Neutrophil (primary cell): ENCODE data around the gene NDRG3.
A peak's percentile ranks its signal among the peaks of the same experiment; 100 is the strongest.

Source experiments
- H3K27ac ChIP-seq: fragments of 200-600 bp; sonication (generic); 2 replicates; pipeline ENCODE4 v1.5.1; 2016; ENCODE audit warnings: mild to moderate bottlenecking, moderate library complexity
- H3K27me3 ChIP-seq: fragments of 200-600 bp; sonication (generic); 2 replicates; pipeline ENCODE4 v1.6.0; 2016; ENCODE audit warnings: mild to moderate bottlenecking
- H3K36me3 ChIP-seq: fragments of 200-600 bp; sonication (generic); 2 replicates; pipeline ENCODE4 v1.5.1; 2017
- H3K4me1 ChIP-seq, 2 experiments: fragments of 200-600 bp in 1 of 2; sonication (generic) in 1 of 2; 1 replicate in 1 of 2; 2 replicates in 1 of 2; pipeline versions ENCODE4 v1.5.1 to v1.6.1; 2013 to 2016; ENCODE audit warnings: low read depth in 1 of 2, low read length in 1 of 2, mild to moderate bottlenecking in 1 of 2, moderate library complexity in 1 of 2; ENCODE audit not compliant: control insufficient read depth in 1 of 2, insufficient read depth in 1 of 2
- H3K4me3 ChIP-seq, 2 experiments: fragments of 200-600 bp in 1 of 2; sonication (generic) in 1 of 2; 1 replicate in 1 of 2; 2 replicates in 1 of 2; pipeline ENCODE4 v1.5.1; 2013 to 2016; ENCODE audit warnings: low read depth in 1 of 2, low read length in 1 of 2, mild to moderate bottlenecking in 1 of 2, moderate library complexity in 1 of 2
- H3K9me3 ChIP-seq: fragments of 200-600 bp; sonication (generic); 2 replicates; pipeline ENCODE4 v1.5.1; 2016
- CTCF ChIP-seq: fragments of 200-600 bp; sonication (generic); IDR thresholded peaks from 2 replicates; pipeline ENCODE4 v1.5.1; 2016; ENCODE audit warnings: antibody characterized with exemption

Gene NDRG3

GRCh38 chr20:36745927-36746659 is at the start of gene NDRG3:
NDRG3 (minus strand) TSS chr20:36746090; CDS start chr20:36721735, 24,355 bp downstream.
- Histone ChIP-seq H3K9me3 (no peaks in the 10 kb centered on the region), H3K4me1 (peaks cover 13 to 17% of the 10 kb centered on the region in 2 experiments), H3K36me3 (no peaks in the 10 kb centered on the region), H3K4me3 (peak within 1 kb of the TSS; percentile 74 to 80), H3K27me3 (peaks cover 14% of the 10 kb centered on the region), H3K27ac (peak within 1 kb of the TSS; percentile 60)
- peak; percentile 45 for TF ChIP-seq CTCF

DNA sequence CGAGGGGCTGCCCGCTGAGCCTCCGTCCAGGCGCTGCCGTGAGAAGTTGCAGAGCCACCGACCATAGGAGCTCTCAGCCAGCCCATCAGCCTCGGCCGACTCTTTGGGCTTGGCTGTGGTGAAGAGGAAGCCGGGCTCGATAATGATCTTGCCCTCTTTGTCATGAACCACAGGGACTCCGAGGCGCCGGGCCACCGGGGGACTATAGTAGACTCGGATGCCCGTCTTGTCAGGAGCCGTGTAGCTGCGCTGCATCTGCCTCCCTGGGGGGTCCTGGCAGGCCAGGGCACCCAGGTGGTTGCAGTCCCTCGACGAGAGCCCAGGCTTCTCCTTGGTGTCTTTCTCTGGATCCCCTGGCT is 48.2 kb upstream of the NDRG3 start:
- no peak overlapping the region for H3K27ac ChIP-seq

GRCh38 chr20:36793294-36794115 is 47.6 kb upstream of the NDRG3 start:
- Histone ChIP-seq H3K27me3 (no peaks in the 10 kb centered on the region), H3K4me3 (no peak overlapping the region), H3K4me1 (no peaks in the 10 kb centered on the region), H3K27ac (no peak overlapping the region), H3K9me3 (no peaks in the 10 kb centered on the region), H3K36me3 (no peaks in the 10 kb centered on the region)
- no peak for TF ChIP-seq CTCF

More for the DNA sequence above, 48.2 kb upstream of the NDRG3 start:
- no peaks in the 10 kb centered on the region for H3K36me3 ChIP-seq
- no peaks in the 10 kb centered on the region for H3K4me1 ChIP-seq
- TF ChIP-seq CTCF, result no peak
- H3K27me3 ChIP-seq, result no peaks in the 10 kb centered on the region
- H3K9me3 ChIP-seq, result no peaks in the 10 kb centered on the region
- no peak overlapping the region for H3K4me3 ChIP-seq

DNA sequence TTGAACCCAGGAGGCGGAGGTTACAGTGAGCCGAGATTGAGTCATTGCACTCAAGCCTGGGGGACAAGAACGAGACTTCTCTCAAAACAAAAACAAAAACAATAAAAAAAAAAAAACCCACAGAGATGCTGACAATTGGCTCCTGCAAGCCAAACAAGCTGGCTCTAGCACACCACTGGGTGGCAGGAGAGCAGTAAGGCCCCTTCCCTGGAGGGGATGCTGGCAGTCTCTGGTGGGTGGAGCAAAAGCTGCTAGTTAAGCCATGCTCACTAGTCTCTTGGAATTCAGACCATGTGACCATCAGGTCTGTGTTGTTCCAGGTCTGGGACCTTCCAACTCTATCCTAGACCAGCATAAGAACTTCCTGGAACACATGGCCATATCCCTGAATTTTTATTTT is 46.5 kb upstream of the NDRG3 start:
- no peak overlapping the region for H3K4me3 ChIP-seq
- no peaks in the 10 kb centered on the region for H3K36me3 ChIP-seq
- no peak for TF ChIP-seq CTCF
- H3K27ac ChIP-seq, result no peak overlapping the region
- no peaks in the 10 kb centered on the region for H3K27me3 ChIP-seq
- no peaks in the 10 kb centered on the region for H3K9me3 ChIP-seq
- no peaks in the 10 kb centered on the region for H3K4me1 ChIP-seq

DNA sequence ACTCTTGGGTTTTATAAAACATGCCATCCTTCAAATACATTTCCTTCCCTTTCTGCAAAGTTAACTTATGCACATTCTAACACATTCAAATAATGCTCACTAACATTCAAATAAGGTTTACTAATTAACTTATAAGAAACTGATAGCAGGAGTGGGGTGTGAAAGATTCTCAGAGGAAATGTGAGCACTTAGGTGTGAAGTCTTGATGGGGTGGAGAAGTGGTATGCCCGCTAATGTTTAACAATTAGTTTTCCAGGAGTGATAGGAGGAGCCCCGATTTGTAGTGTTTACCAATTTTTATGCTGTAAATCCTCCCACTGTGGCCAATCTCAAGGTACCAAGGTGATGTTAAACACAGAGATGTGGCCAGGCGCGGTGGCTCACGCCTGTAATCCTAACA is 46.0 kb upstream of the NDRG3 start:
- no peak overlapping the region for H3K4me3 ChIP-seq
- H3K27ac ChIP-seq, result no peak overlapping the region
- no peaks in the 10 kb centered on the region for H3K4me1 ChIP-seq
- no peaks in the 10 kb centered on the region for H3K9me3 ChIP-seq
- no peaks in the 10 kb centered on the region for H3K27me3 ChIP-seq
- no peaks in the 10 kb centered on the region for H3K36me3 ChIP-seq
- TF ChIP-seq CTCF, result no peak
